Measurements from ENCODE around the gene HES5.

DNA sequence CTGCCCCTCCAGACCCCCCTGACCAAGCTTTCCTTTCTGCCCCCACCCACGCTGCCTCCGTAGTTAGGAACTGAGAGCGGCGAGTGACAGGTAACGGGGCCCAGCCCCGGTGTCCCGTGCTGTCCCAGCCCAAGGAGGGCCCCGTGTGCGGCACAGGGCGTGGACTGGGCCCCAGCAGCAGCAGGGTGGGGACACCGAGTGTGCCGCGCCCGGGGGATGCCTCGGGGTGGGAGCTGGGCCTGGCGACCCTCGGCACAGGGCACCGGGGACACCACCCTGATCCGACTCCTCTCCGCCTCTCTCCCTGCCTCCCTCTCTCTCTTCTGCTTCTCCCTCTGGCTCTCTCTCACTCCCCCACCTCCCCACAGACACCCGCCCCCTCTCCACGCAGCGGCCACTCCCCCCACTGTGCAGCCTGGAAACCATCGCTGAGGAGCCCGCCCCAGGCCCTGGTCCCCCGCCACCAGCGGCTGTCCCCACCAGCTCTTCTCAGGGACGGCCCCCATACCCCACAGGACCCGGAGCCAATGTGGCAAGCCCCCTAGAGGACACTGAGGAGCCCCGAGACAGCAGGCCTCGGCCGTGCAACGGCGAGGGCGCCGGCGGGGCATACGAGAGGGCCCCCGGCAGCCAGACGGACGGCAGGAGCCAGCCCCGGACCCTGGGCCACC, 26.4 kb downstream of the HES5 start:
- TF ChIP-seq, protein P1, sequence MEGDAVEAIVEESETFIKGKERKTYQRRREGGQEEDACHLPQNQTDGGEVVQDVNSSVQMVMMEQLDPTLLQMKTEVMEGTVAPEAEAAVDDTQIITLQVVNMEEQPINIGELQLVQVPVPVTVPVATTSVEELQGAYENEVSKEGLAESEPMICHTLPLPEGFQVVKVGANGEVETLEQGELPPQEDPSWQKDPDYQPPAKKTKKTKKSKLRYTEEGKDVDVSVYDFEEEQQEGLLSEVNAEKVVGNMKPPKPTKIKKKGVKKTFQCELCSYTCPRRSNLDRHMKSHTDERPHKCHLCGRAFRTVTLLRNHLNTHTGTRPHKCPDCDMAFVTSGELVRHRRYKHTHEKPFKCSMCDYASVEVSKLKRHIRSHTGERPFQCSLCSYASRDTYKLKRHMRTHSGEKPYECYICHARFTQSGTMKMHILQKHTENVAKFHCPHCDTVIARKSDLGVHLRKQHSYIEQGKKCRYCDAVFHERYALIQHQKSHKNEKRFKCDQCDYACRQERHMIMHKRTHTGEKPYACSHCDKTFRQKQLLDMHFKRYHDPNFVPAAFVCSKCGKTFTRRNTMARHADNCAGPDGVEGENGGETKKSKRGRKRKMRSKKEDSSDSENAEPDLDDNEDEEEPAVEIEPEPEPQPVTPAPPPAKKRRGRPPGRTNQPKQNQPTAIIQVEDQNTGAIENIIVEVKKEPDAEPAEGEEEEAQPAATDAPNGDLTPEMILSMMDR (IDR thresholded peaks at IDR 0.05; ENCODE audit: low read depth, low read length): no peak
- TF ChIP-seq POLR2A (IDR thresholded peaks at IDR 0.05; ENCODE audit: extremely low read depth, insufficient read length): no peak
- TF ChIP-seq, protein P2, sequence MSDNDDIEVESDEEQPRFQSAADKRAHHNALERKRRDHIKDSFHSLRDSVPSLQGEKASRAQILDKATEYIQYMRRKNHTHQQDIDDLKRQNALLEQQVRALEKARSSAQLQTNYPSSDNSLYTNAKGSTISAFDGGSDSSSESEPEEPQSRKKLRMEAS (IDR thresholded peaks at IDR 0.05; ENCODE audit: low read depth, low read length): no peak
